GM10248 (cell line): Measurements from ENCODE around the gene AHDC1.

Source experiments
- CTCF ChIA-PET: fragments of 300-600 bp; sonication (Branson Sonifier 250); formaldehyde crosslinking; extraction: SDS; loops from one replicate; lab custom pipeline; 2021; ENCODE audit warnings: antibody characterized with exemption; lab: Yijun Ruan, JAX
- POLR2A ChIA-PET: fragments of 350-650 bp; sonication (Branson Sonifier 250); formaldehyde crosslinking; extraction: SDS; loops from one replicate; lab custom pipeline; 2020; ENCODE audit warnings: antibody characterized with exemption; lab: Yijun Ruan, JAX
- DNase-seq: peaks from one replicate; pipeline ENCODE4 v3.0.0; 2012; ENCODE audit errors: extremely low spot score
- TF ChIP-seq, protein P1 (sequence below): IDR thresholded peaks from 2 replicates; pipeline ENCODE4 v1.5.1; 2012; ENCODE audit warnings: mild to moderate bottlenecking, low read depth; ENCODE audit errors: extremely low read depth, missing control alignments, control extremely low read depth

The AHDC1 gene

DNA sequence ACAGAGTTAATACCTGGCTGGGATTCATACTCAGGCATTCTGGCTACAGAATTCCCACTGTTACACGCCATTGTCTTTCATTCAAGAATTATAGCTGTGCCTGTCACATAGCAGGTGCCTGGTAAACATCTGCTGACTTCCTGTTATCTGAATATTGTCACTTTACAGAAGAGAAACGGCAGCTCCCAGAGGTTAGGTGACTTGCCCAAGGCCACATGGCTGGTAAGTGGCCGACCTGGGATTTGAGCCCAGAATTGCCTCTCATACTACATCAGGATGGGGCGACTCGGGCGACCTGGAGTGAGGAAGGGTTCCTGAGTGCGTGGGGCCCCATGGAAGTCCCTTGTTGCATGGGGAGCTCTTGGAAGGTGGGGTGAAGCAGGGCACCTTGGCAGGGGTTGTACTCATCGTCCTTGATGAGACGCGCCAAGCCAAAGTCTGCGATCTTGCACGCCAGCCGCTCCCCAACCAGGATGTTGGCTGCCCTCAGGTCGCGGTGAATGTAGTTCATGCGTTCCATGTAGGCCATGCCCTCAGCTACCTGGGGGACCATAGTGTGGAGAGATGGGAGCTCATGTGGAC, 10.2 kb upstream of the AHDC1 start:
- ChIA-PET POLR2A (interaction anchor here (0.6 to 0.9 kb wide), 2 partner anchors 12 to 385 kb away, joined by 3 to 4 read pairs; no protein-coding TSS in a partner anchor), CTCF (interaction anchor here (1.0 to 11.4 kb wide), 6 partner anchors 7 to 57 kb away, joined by 3 to 72 read pairs (median 6); no protein-coding TSS in a partner anchor)
- DNase-seq, result no peak
- TF ChIP-seq, protein P1, sequence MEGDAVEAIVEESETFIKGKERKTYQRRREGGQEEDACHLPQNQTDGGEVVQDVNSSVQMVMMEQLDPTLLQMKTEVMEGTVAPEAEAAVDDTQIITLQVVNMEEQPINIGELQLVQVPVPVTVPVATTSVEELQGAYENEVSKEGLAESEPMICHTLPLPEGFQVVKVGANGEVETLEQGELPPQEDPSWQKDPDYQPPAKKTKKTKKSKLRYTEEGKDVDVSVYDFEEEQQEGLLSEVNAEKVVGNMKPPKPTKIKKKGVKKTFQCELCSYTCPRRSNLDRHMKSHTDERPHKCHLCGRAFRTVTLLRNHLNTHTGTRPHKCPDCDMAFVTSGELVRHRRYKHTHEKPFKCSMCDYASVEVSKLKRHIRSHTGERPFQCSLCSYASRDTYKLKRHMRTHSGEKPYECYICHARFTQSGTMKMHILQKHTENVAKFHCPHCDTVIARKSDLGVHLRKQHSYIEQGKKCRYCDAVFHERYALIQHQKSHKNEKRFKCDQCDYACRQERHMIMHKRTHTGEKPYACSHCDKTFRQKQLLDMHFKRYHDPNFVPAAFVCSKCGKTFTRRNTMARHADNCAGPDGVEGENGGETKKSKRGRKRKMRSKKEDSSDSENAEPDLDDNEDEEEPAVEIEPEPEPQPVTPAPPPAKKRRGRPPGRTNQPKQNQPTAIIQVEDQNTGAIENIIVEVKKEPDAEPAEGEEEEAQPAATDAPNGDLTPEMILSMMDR, result no peak

DNA sequence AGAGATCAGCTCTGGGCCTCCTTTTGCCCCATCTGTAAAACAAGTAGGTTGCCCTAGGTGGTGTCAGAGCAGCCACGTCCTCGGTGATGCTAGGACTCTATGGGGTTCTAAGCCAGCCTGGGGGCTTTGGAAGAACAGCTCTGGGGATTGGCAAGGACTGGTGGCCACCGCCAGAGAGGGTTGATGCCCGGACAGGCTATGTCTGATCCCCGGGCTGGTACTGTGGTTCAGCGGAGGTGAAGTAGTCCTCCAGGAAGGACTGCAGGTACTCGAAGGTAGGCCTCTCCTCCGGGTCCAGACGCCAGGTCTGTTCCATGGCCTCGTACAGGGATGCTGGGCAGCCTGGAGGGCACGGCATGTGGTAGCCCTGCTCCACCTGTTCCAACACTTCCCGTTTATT, 8.8 kb upstream of the AHDC1 start:
- TF ChIP-seq, protein P1, result no peak
- no peak for DNase-seq
- CTCF ChIA-PET, result interaction anchor here (1.3 to 9.9 kb wide), 3 partner anchors 17 to 49 kb away, joined by 3 to 154 read pairs (median 11); no protein-coding TSS in a partner anchor
- POLR2A ChIA-PET, result interaction anchor here (0.9 kb wide), 1 partner anchor 280 kb away, joined by 3 read pairs; no protein-coding TSS in a partner anchor

DNA sequence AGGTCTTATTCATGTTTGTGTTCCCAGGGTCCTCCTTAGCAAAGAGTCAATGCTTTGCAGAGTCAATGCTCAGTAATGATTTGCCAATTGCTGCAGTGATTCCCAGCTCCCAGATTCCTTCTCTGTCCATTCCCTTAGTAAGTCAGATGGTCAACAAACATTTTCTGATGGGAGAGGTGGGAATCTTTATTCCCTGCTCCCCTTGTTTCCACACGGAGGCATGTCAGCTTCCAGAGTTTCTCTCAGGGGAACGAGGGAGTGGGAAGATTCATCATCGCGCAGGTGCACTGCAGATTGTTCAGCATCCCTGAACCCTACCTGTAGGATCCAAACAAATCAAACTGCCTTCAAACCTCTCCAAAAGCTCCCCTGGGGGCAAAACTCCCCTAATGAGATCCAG, 7.5 kb upstream of the AHDC1 start:
- TF ChIP-seq, protein P1, result no peak
- ChIA-PET CTCF (interaction anchor here (0.9 to 9.9 kb wide), 5 partner anchors 14 to 58 kb away, joined by 3 to 154 read pairs (median 6); no protein-coding TSS in a partner anchor), POLR2A (interaction anchor here (1.0 kb wide), 1 partner anchor 16 kb away, joined by 4 read pairs; no protein-coding TSS in a partner anchor)
- no peak for DNase-seq

DNA sequence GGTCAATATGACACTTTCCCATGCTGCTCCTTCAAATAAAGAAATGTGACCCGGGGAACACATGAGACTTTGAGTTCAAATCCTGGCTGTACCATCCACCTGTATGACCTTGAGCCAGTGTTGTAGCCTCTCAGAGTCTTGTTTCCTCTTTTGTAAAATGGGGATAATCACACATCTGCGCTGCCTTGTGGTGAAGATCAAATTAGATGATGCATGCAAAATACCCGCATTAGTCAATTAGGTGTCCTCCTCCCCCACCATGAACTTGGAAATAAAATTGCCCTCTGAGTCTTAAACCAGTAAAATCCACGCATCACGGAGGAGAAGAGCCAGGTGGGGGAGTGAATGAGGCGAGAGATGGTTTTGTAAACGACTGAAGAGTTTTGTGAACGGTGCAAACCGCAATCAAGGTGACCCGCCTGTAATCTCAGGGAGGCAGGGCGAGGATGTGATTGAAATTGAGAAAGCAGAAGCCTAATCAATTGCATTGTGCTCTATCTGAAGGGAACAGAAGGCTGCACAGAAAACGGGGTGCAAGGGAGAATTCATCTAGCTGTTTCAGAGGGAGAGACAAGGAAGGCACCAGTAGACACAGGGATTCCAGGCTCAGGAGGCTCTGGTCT, 5.8 kb upstream of the AHDC1 start:
- no peak for DNase-seq
- POLR2A ChIA-PET, result interaction anchor here (1.0 kb wide), 1 partner anchor 16 kb away, joined by 3 read pairs; no protein-coding TSS in a partner anchor

DNA sequence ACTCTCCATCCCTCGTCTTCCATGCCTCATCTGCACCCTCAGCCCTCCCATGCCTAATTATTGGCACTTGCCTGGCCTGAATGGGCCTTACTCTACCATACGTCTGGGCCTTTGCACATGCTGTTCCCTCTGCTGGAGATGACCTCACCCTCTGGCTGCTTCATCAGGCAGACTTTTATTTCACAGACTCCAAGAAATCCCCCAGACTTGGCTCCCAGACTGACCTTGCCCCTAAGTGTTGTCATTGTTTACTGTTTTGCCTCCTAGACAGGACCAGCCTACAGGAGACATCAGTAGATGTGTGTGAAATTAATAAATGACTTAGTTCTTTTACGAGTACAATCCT, 5.2 kb upstream of the AHDC1 start:
- DNase-seq, result no peak
- TF ChIP-seq, protein P1, result no peak
- ChIA-PET CTCF (interaction anchor here (0.6 to 9.9 kb wide), 18 partner anchors 9 to 309 kb away, joined by 3 to 154 read pairs (median 15); partner anchors contain the start of gene IFI6), POLR2A (interaction anchor here (0.6 kb wide), 2 partner anchors 176 to 251 kb away, joined by 3 to 5 read pairs; no protein-coding TSS in a partner anchor)

More for the DNA sequence above, 5.8 kb upstream of the AHDC1 start:
- CTCF ChIA-PET, result interaction anchor here (0.6 to 9.9 kb wide), 14 partner anchors 8 to 310 kb away, joined by 3 to 154 read pairs (median 19); partner anchors contain the start of gene IFI6
- TF ChIP-seq, protein P1, result no peak

DNA sequence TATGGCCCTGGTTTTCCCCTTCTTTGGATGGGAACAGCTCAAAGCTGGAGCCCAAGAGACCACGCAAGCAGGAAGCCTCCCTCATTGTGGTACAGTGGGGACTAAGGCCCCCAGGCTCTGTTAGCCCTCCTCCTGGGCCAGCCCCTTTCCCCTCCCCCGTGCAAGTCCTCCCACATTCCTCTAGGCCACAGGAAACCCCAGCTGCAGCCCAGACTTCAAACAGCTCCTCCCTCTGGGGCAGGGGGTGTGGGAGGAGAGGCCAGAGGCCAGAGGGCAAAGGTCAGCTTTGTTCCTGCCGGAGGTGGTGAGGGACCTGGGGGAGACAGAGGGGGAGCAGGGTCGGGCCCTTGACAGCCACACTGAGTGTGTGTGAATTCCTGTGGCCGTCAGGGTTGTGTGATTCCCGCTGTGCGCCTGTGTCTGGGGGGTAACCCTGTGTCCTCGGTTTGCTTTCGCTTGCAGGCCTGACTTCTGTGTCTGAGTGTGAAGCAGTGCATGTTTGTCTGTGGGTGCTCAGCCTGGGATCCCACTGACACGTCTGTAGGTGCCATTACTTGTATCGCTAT, 3.4 kb upstream of the AHDC1 start:
- TF ChIP-seq, protein P1, result no peak
- CTCF ChIA-PET, result interaction anchor here (0.7 to 9.9 kb wide), 60 partner anchors 7 to 562 kb away, joined by 3 to 154 read pairs (median 5); partner anchors contain the start of genes GPR3, IFI6 and WASF2
- POLR2A ChIA-PET, result interaction anchor here (0.6 to 1.0 kb wide), 2 partner anchors 56 to 209 kb away, joined by 3 to 4 read pairs; no protein-coding TSS in a partner anchor
- no peak for DNase-seq
